ENCODE results near the gene COLGALT1. TPM values are rescaled to one million over a fixed set of nuclear protein-coding genes. Genes with fewer than 3 reads are reported as not detected.

The COLGALT1 gene
- total and polyA plus RNA-seq, 10 of the 15 experiments (the other 5 are each of a cell fraction or from before 2014, with no cell fraction given), result 1.2 to 78.8 (median 29.8) TPM

GRCh38 chr19:17555480-17555928, at the start of gene COLGALT1 (continued):
- TF ChIP-seq MTA3 (IDR thresholded peaks at IDR 0.05; ENCODE audit: borderline replicate concordance, low read length) (no peak), ATF3 (IDR thresholded peaks at IDR 0.05; ENCODE audit: borderline replicate concordance, extremely low read depth, low read depth, low read length) (no peak), CREB1 (IDR thresholded peaks at IDR 0.05; ENCODE audit: low read depth) (peak; percentile 89), BHLHE40 (IDR thresholded peaks at IDR 0.05; ENCODE audit: borderline replicate concordance in 1 of 2, low read depth in 2 of 2, low read length in 1 of 2) (peak; percentile 44 to 89; a peak in 2 of 4 replicates), JUNB (IDR thresholded peaks at IDR 0.05) (no peak), ATF7 (IDR thresholded peaks at IDR 0.05; ENCODE audit: low read depth) (peak; percentile 99), RUNX3 (IDR thresholded peaks at IDR 0.05; ENCODE audit: low read length) (no peak), WRNIP1 (IDR thresholded peaks at IDR 0.05; ENCODE audit: borderline replicate concordance, low read depth, low read length) (no peak), CBX5 (IDR thresholded peaks at IDR 0.05; ENCODE audit: low read depth) (no peak), GABPA (IDR thresholded peaks at IDR 0.05; ENCODE audit: low read depth) (no peak), EZH2 (IDR thresholded peaks at IDR 0.05; ENCODE audit: borderline replicate concordance, control insufficient read depth, low read depth, low read length) (no peak), IRF5 (IDR thresholded peaks at IDR 0.05; ENCODE audit: borderline replicate concordance) (no peak), FOXK2 (IDR thresholded peaks at IDR 0.05) (no peak), PML (IDR thresholded peaks at IDR 0.05; ENCODE audit: low read length) (no peak), USF2 (IDR thresholded peaks at IDR 0.05; ENCODE audit: borderline replicate concordance, low read depth, low read length) (no peak), TAF1 (IDR thresholded peaks at IDR 0.05; ENCODE audit: borderline replicate concordance, low read depth, low read length) (no peak), IKZF1 (conservative IDR thresholded peaks at IDR 0.05) (peak; percentile 80), ETV6 (conservative IDR thresholded peaks at IDR 0.05 in 1 of 2, IDR thresholded peaks at IDR 0.05 in 1 of 2; ENCODE audit: borderline replicate concordance in 1 of 2, low read depth in 1 of 2) (no peak), RAD21 (IDR thresholded peaks at IDR 0.05; ENCODE audit: insufficient read depth, low read depth, low read length) (no peak), NFYB (IDR thresholded peaks at IDR 0.05; ENCODE audit: insufficient read depth, low read depth, low read length) (0 out of 2 replicates have a peak, but pooled peaks have one; percentile 29)
- TF ChIP-seq, protein P1, sequence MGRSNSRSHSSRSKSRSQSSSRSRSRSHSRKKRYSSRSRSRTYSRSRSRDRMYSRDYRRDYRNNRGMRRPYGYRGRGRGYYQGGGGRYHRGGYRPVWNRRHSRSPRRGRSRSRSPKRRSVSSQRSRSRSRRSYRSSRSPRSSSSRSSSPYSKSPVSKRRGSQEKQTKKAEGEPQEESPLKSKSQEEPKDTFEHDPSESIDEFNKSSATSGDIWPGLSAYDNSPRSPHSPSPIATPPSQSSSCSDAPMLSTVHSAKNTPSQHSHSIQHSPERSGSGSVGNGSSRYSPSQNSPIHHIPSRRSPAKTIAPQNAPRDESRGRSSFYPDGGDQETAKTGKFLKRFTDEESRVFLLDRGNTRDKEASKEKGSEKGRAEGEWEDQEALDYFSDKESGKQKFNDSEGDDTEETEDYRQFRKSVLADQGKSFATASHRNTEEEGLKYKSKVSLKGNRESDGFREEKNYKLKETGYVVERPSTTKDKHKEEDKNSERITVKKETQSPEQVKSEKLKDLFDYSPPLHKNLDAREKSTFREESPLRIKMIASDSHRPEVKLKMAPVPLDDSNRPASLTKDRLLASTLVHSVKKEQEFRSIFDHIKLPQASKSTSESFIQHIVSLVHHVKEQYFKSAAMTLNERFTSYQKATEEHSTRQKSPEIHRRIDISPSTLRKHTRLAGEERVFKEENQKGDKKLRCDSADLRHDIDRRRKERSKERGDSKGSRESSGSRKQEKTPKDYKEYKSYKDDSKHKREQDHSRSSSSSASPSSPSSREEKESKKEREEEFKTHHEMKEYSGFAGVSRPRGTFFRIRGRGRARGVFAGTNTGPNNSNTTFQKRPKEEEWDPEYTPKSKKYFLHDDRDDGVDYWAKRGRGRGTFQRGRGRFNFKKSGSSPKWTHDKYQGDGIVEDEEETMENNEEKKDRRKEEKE (IDR thresholded peaks at IDR 0.05), result peak; percentile 70
- TF ChIP-seq, protein P2, sequence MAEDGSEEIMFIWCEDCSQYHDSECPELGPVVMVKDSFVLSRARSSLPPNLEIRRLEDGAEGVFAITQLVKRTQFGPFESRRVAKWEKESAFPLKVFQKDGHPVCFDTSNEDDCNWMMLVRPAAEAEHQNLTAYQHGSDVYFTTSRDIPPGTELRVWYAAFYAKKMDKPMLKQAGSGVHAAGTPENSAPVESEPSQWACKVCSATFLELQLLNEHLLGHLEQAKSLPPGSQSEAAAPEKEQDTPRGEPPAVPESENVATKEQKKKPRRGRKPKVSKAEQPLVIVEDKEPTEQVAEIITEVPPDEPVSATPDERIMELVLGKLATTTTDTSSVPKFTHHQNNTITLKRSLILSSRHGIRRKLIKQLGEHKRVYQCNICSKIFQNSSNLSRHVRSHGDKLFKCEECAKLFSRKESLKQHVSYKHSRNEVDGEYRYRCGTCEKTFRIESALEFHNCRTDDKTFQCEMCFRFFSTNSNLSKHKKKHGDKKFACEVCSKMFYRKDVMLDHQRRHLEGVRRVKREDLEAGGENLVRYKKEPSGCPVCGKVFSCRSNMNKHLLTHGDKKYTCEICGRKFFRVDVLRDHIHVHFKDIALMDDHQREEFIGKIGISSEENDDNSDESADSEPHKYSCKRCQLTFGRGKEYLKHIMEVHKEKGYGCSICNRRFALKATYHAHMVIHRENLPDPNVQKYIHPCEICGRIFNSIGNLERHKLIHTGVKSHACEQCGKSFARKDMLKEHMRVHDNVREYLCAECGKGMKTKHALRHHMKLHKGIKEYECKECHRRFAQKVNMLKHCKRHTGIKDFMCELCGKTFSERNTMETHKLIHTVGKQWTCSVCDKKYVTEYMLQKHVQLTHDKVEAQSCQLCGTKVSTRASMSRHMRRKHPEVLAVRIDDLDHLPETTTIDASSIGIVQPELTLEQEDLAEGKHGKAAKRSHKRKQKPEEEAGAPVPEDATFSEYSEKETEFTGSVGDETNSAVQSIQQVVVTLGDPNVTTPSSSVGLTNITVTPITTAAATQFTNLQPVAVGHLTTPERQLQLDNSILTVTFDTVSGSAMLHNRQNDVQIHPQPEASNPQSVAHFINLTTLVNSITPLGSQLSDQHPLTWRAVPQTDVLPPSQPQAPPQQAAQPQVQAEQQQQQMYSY (CRISPR knock-in tag; IDR thresholded peaks at IDR 0.05), result no peak

Measured in GM12878 (cell line).